Fibroblast of peridontal ligament (primary cell): ENCODE results near the gene RCCD1.
"Not testable (repeated sequence)": the region's sequence is repeated elsewhere in the genome, so short reads cannot be mapped to it uniquely, and the experiment has no call there.

Source experiments
- DNase-seq: peaks from one replicate; pipeline ENCODE4 v3.0.0-alpha.2; 2010; ENCODE audit errors: extremely low read depth

RCCD1 gene

DNA sequence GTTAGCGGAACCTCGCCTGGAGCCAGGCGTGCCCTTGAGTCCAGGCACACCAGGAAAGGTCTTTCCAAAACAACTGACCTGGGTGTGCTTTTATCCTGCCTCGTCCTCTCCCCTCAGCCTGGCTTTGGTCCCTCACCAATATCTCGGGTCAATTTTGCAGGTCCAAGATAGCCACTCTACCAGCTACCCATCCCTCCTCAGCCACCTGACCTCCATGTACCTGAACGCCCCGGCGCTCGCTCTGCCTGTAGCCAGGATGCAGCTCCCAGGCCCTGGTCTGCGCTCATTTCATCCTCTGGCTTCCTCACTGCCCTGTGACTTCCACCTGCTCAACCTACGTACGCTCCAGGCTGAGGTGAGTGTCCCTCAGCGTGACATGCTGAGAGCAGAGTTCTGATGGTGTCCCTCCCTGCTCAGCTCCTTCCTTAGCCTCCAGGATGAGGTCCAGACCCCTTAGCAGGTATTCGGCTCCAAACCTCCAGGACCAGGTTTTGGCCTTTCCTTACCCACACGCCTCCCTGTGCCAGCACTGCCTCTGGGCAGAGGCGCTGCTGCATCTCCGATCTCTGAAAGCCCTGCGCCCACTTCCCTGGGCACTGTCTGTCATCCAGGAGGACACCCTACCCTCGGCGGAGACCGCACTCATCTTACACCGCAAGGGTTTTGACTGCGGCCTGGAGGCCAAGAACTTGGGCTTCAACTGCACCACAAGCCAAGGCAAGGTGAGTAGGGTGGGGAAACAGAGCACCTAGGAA lies 36.5 kb upstream of the RCCD1 start:
- DNase-seq: no peak

DNA sequence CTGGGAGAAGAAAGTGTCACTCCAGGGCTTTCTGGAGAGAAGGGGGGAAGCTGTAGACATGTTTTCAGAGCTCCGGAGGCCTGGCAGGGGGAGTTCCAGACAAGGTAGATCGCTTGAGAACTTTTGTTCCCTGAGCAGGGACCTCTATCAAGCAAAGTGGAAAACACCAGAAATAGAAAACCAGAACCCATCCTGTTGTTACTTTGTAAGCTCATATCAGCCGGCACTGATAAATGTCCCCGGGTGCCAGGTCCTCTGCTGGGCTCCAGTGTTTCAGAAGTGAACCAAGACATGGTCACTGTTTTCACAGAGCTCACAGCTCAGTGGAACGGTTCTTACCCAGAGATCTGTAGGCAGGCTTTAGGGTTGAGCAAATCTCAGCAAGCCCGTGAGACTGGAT lies 35.8 kb upstream of the RCCD1 start:
- DNase-seq: no peak

DNA sequence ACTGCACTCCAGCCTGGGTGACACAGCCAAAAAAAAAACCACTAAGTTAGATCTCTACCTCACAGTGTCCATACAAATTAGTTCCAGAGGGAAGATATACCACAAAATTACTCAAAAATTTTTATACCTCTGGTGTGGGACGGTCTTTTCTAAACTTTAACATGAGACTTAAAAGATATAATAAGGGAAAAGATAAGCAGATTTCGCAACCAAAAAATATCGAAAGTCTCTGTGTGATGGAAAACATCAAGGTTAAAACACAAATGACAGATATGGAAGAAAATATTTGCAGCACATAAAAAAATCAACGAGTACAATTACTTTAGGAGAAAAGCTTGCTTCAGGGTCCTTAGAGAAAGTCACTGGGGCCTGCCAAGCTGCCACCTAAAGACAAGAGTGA lies 32.8 kb upstream of the RCCD1 start:
- no peak for DNase-seq

DNA sequence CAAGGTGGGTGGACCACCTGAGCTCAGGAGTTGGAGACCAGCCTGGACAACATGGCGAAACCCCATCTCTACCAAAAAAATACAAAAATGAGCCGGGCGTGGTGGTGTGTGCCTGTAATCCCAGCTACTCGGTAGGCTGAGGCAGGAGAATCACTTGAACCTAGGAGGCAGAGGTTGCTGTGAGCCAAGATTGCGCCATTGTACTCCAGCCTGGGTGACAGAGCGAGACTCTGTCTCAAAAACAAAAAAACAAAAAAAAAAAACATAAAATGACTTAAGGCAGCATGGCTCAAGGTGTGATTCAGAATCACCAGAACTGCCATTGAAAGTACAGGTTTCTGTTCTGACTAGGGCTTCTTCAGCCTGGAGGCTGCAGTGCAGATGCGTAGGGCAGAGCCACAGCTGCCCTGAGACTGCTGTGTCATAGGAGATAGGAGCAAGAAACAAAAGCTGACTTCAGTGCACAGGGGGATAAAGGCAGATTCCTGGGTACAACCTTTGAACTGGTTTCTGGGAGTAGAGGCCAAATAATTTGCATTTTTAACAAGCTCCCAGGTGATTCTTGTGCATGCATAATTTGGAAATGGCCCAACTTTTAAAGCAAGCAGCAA lies 31.9 kb upstream of the RCCD1 start:
- not testable (repeated sequence) for DNase-seq

DNA sequence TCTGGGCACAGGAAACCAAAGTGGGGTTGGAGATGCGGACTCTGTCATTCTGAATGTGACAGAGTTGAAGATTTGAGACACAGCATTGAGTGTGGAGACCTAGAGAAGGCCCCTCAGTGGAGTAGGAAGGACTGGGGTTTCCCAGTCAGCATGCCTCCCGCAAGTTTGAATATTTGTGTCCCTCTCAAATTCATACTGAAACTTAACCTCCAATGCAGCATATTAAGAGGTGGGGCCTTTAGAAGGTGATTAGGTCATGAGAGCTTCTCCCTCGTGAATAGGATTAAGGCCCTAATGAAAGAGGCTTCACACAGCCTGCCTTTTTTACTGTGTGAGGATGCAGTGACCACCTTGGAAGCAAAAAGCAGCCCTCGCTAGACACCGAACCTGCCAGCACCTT lies 30.3 kb upstream of the RCCD1 start:
- no peak for DNase-seq

DNA sequence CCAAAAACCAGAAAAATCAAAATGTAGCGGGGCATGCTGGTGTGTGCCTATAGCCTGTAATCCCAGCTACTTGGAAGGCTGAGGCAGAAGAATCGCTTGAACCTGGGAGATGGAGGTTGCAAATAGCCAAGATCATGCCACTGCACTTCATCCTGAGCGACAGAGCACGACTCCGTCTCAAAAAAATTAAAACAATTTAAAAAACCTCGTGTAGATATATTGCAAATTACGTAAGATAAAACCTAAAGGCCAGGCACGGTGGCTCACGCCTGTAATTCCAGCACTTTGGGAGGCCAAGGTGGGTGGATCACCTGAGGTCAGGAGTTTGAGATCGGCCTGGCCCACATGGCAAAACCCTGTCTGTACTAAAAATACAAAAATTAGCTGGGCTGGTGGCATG lies 27.9 kb upstream of the RCCD1 start:
- not testable (repeated sequence) for DNase-seq

DNA sequence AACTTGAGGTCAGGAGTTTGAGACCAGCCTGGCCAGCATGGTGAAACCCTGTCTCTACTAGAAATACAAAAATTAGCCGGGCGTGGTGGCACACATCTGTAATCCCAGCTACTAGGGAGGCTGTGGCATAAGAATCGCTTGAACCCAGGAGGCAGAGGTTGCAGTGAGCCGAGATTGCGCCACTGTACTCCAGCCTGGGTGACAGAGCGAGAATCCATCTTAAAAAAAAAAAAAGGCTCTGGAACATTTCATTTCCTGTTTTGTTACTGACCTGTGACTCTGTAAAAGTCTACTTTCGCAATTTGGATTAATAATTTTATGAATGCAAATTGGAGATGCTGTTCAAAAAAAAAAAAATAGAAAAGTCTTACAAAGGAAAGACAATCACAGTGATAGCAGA lies 26.6 kb upstream of the RCCD1 start:
- DNase-seq: not testable (repeated sequence)

DNA sequence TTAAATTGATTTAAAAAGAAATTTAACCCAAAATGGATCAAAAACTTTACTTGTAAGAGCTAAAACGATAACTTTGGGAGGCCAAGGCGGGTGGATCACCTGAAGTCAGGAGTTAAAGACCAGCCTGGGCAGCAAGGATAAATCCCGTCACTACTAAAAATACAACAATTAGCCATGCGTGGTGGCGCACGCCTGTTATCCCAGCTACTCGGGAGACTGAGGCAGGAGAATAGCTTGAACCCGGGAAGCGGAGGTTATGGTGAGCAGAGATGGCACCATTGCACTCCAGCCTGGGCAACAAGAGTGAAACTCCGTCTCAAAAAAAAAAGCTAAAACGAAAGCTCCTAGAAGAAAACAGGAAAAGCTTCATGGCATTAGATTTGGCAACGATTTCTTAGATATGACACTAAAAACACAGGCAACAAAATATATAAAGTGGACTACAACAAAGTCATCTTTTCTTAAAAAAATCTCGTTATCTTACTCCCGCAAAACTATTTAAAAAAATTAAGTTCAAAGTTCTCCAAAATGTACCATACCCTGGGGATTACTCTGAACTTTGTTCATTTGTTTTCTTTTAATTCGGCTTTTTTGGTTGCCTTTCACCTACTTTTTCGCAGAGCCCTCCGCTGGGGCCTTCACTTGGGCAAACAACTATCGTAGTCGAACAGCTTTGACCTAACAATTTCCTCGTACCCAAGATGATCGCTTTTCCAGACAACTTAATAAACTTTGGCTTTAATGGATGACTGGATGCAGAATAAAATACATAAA lies 25.3 kb upstream of the RCCD1 start:
- DNase-seq: no peak

DNA sequence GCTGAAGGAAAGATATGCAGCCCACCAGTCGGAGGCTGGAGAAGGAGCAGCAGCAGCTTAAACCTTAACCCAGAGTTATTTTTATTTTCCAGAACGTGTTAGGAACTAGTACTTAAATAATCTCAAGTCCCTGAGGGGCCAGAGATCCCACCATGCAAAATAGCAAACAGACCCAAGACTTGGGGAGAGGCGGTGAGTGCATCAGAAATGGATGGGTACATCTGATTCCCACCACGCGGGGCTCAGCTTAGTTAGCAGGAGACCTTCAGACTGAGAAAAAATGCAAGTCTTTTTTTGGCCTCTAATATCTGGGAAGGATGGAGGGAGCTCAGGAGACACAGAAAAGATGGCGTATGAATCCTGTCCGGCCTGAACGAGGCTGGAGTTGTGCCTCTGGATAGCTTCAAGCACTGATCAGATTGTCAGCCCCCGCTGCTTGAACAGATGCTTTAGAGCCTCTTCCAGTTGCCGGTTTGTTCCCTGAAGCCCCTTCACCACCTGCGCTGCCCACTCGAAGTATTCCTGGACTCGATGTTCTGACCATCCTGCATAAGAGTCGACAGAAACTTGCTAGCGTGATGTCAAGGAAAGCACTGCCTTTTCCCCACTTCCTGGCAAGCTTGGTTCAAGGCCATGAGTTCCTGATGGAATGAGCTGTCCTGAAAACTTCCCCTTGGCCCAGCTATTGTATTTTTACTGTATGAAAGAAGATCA lies 23.7 kb upstream of the RCCD1 start:
- DNase-seq: no peak

DNA sequence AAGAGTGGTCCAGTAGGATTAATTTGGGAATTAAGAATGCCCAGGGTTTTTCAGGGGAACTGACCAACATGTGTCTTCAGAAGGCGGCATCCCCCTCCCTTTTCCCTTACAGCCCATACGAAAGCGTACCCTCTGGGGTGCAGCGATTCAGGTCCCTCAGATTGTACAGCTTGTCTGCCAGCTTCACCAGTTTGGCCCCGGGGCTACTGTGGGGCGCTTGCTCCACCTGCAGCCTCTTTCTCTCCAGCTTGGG lies 23.2 kb upstream of the RCCD1 start:
- no peak for DNase-seq

DNA sequence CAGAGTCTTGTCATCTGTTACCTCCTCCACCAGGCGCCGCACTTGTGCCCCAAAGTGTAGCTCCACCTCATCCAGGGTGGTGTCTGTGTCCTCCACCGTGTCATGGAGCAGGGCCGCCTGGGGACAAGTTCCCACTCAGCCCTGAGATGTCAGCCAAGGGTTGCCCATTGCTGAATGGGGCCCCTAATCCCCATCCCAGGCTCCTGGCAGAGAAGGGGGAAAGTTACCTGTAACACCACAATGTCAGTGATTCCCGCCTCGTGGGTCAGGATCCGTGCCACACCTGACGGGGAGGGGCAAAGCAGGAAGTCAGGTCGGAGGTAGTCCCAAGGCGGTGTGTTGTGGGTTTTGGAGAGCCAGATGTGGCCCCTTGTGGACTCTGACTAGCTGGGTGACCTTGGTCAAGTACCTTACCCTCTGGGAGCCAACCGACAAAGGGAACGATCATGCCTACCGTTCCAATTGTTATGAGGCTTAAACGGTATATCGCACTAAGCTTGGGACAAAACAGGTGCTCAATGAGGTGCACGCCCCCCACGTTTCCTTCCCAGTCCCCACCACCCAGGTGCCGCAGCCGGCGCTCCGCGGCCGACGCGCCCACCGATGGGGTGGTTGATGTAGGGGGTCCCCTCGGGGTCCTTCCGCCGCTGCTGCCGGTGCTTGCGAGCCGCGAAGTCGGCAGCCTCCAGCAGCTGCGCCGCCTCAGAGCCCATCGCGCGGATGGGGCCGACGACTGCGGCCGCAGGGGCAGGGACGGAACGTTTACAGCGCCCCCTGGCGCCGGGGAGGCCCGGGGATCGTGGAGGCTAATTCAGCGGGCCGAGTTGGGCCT lies 22.6 kb upstream of the RCCD1 start, which contains the start of gene HDDC3:
HDDC3 (minus strand) TSS at position 722 of the 832 bp plus-strand sequence; CDS start at position 713, 9 bp downstream.
- DNase-seq: peak; percentile 79

DNA sequence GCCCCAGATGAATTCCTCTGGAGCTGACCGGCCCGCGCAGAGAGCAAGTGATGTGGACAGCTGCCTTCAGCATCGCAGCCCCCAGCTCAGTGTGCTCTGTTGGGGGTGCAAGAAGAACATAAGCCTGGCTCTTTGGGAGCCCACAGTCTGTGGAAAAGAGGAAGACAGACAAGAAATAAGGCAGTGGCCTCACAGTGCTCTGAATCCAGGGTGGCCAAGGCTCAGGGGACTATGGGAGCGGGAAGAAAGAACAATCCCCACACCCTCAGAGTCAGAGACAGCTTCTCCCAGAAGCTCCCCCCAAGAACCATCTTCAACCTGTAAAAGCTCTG lies 22.1 kb upstream of the RCCD1 start:
- no peak for DNase-seq

DNA sequence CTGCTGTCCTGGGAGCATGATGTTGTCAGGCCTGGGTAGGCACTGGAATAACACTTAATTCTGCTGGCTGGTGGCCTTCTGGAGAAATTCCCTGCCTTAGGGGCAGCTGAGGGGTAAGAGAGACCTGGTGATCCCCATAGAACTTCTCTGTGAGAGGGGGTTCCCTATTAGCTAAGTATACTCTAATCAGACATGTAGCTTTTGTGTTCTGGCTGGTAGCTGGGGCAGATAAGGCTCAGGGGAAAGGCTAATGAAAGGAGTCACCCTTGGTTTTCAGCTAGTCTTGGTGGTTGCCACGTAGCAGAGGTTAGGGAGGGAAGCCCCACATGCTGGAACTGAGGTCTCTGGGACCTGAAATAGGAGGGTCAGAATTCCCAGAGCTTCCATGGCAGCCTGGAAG lies 21.4 kb upstream of the RCCD1 start:
- DNase-seq: no peak

DNA sequence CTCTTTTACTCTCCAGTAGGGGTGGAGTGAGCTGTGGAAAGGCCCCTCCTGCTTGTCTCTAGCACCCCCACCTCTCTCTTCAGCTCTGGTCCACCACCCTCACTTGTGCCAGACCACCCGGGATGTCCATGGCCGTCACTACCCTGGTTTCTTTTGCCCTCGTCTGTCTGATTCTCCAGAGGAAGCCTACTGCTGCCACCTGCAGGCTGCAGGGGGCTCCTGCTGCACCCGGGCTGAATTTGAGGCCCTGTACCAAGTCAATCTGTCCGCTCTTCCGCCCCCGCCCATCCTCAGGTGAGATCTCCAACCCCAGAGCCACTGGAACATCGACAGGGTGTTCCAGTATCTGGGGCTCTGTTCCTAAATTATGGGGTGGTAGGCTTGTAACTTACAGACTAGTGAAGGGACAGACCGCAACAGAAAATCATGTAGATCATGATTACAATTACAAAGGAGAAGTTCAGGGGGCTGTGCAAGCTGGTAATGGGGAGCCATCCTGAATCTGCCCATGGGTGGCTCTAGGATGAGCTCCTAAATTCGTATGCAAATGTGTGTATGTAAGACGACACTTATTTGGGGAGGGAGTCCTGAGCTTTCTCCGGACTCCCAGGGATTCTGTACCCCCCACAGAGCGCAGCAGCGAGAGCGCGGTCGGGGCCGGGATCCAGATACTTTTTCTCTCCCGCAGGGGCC lies 20.3 kb upstream of the RCCD1 start:
- DNase-seq: peak; percentile 74

DNA sequence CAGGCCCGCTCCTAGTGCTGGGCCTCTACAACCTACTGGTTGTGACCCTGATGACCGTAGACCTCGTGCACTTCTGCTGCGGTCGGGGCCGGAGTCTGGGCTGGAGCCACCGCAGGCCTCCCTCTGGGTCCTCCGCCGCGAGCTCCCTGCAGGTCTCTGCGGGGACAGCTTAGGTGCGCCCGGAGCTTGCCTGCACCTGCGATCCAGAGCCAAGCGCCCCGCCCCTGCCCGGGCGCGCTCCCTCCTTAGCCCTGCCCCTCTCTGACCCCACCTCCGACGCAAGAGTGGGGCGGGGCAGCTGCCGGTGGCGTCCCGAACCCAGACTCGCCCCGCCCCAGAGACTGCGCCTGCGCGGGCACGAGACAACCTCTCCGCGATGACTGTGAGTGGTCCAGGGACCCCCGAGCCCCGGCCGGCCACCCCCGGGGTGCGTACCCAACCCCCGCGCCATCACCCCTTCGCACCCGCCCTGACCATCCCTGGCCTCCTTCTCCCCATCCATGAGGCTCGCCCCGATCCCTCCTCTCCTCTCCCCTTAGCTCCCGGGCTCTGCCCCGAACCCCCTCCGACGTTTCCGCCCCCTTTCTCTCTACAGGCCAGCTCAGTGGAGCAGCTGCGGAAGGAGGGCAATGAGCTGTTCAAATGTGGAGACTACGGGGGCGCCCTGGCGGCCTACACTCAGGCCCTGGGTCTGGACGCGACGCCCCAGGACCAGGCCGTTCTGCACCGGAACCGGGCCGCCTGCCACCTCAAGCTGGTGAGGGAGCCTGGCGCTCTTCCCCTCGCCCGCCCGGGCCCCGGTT lies 19.5 kb upstream of the RCCD1 start, which contains the start of gene UNC45A:
UNC45A (plus strand) TSS at position 337 of the 803 bp plus-strand sequence; CDS start at position 377, 40 bp downstream.
- peak; percentile 72 for DNase-seq

DNA sequence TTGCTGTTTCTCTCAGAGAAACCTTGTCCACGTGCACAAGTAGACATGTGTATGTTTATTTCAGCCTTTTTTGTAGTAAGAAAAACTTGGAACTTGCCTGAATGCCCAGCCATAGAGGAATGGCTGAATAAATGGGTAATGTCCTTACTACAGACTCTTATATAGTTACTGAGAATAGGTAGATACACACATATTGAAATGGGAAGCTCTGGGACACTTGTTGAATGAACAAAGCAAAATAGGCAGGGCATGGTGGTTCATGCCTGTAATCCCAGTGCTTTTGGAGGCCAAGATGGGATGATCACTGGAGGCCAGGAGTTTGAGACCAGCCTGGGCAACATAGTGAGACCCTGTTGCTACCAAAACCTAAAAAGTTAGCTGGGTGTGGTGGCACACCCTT lies 17.9 kb upstream of the RCCD1 start:
- DNase-seq: no peak

DNA sequence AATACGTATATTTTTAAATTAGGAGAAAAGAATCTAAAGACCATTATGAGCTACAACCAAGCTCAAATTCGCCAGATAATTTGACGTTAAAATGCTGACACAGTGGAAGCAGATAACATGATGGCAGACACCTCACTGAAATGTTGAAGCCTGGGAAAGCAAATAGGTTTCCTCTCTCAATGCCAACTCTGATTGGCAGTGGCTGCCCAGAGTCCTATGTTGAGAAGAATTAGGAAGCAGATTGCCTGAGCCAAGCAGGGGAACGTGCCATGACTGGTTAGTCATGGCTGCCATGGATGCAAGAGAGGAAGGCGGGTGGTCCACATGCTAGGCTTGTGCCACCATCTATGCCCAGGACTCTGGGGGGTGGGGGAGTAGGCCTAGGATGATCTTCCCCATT lies 16.4 kb upstream of the RCCD1 start:
- no peak for DNase-seq

DNA sequence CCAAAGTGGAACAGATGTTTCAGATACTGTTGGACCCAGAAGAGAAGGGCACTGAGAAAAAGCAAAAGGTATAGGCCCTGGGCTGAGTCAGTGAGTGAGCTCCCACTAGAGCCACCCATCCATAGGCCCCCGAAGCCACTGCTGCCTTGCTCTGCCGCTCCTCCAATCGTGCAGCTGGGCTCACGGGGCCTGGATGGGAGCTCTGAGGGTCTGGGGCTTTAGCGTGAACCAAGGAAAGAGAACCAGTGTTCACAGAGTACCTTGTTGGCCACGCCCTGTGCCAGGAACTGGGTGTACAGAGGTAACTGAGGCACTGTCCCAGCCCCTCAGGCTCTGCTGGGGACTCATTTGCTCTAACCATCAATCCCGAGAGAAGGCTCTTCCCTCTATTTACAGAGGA lies 14.9 kb upstream of the RCCD1 start:
- DNase-seq: no peak

DNA sequence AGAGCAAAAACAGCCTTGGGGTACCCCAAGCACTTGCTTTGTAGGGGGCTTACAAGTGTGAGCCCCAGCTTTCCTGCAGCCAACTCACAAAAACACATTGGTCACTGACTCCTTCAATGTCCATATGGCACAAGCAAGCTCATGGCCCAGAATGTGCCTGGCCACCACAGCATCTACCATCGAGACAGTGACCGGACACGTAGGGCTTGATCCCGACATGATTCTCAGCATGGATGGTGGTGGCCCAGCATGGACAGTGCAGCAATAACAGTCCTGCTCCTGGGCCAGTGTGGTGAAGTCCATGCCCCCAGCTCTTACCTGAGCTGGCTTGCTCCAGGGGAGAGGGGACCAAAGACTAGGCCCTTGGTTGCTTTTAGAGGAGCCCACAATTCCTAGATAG lies 13.6 kb upstream of the RCCD1 start:
- DNase-seq: no peak
